GM21528 (cell line): ENCODE data around the gene SP140.

Experiments used
- ATAC-seq: cut with Tn5 transposase; IDR thresholded peaks from one replicate; pipeline ENCODE4 v1.9.1; 2021; ENCODE audit warnings: mild to moderate bottlenecking, moderate library complexity; ENCODE audit not compliant: unreplicated experiment, low FRiP score

SP140 gene

GRCh38 chr2:230225486-230225885, at the start of gene SP140:
TSS of gene SP140 (plus strand) at chr2:230225736. CDS start at chr2:230225845, 109 bp downstream.
- ATAC-seq: peak; percentile 74

GRCh38 chr2:230176996-230177395, 48.5 kb upstream of the SP140 start:
- no peak for ATAC-seq

- ATAC-seq: no peak
Observed at GRCh38 chr2:230178546-230179485, 46.7 kb upstream of the SP140 start.

GRCh38 chr2:230179907-230180306, 45.6 kb upstream of the SP140 start:
- no peak for ATAC-seq

GRCh38 chr2:230181195-230181594, 44.3 kb upstream of the SP140 start:
- ATAC-seq: no peak

GRCh38 chr2:230184727-230185578, 40.6 kb upstream of the SP140 start:
- ATAC-seq: no peak

GRCh38 chr2:230202430-230203109, 23.0 kb upstream of the SP140 start:
- ATAC-seq: peak; percentile 50

- peak; percentile 52 for ATAC-seq
Observed at GRCh38 chr2:230203110-230203676, 22.3 kb upstream of the SP140 start.

GRCh38 chr2:230205034-230205433, 20.5 kb upstream of the SP140 start:
- peak; percentile 49 for ATAC-seq

GRCh38 chr2:230205721-230206120, 19.8 kb upstream of the SP140 start:
- no peak for ATAC-seq

- ATAC-seq: no peak
Observed at GRCh38 chr2:230208576-230208975, 17.0 kb upstream of the SP140 start.

- ATAC-seq: peak; percentile 63
Observed at GRCh38 chr2:230209422-230210051, 16.0 kb upstream of the SP140 start.

- ATAC-seq: no peak
Observed at GRCh38 chr2:230216489-230216888, 9.0 kb upstream of the SP140 start.

GRCh38 chr2:230217424-230217823, 8.1 kb upstream of the SP140 start:
- ATAC-seq: no peak

GRCh38 chr2:230218421-230218820, 7.1 kb upstream of the SP140 start:
- no peak for ATAC-seq

GRCh38 chr2:230219419-230220331, 5.9 kb upstream of the SP140 start, which contains the start of gene SP110:
TSS of gene SP110 (minus strand) at chr2:230219984. CDS start at chr2:230216927, 3,057 bp downstream.
- peak; percentile 71 for ATAC-seq

GRCh38 chr2:230220347-230220969, 5.1 kb upstream of the SP140 start:
- no peak for ATAC-seq

- ATAC-seq: no peak
Observed at GRCh38 chr2:230221493-230221892, 4.0 kb upstream of the SP140 start.
